Stimulated activated CD8-positive, alpha-beta memory T cell treated with anti-CD3 and anti-CD28 coated beads, Interleukin-12 subunit alpha, Interleukin-12 subunit beta, amount 100 ng/mL, for 24 hours (primary cell): Measurements from ENCODE around the gene GLYR1.
A peak's percentile ranks its signal among the peaks of the same experiment; 100 is the strongest.
"Not testable (repeated sequence)": the region's sequence is repeated elsewhere in the genome, so short reads cannot be mapped to it uniquely, and the experiment has no call there.

ENCODE experiments used
- DNase-seq: peaks from one replicate; pipeline ENCODE4 v3.0.0-alpha.2; 2020; ENCODE audit errors: extremely low read depth

The GLYR1 gene

DNA sequence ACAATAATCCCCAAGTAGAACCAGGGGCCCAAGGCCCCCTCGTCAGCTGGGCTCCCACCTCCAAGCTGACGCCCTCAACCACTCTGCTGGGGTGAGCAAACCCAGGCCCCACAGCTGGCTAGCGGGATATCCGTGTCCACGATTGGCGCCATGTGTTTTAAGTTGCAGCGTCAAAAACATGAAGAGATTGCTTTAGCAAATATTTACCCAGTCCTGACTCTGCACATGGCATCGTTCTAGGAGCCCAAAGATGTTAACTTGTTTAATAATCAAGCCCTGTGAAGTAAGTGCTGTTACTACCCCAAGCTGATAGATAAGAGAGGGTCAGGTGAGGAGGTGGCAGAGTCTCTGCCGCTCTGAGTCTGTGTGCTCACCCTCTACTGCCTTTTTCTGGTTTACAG, 58.6 kb downstream of the GLYR1 start:
- no peak for DNase-seq

DNA sequence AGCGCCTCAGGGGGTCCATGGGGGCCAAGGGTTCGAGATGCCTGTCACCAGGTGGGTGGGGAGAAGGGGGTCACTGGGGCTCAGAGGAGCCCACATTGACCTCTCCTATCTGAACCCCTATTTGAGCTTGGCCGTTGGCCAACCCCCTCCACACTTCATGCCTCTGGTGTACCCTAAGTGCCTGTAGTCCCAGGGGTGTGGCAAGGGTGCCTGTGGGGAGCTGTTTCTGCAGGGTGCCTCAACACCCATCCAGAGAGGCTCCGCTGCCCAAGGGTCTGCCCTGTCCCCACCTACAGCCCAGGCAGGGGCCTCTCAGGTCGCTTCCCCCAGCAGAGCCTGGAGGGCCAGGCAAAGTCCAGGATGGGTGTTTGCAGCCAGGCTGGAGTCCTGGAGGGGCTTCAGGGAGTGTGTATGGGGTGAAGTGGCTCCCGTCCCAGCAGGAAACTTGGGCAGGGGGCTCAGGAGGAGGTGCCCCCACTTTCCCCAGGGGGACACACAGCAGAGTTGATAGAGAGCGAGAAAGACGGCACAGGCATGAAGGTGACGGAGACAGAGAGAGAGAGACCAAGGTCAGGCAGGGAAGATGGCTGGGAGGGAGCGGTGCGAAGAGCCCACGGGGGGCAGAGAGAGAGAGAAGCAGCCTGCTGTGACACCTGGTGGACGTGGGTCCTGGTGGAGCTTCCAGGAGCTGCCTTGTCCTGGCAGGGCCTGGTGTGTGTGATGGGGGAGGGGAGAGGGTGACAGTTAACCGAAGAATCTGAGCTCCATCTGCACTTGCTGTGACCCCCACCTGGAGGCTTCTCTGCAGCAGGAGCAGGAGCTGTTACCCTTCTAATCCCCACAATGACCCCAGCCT, 59.2 kb downstream of the GLYR1 start, which contains the start of gene SEPTIN12:
Gene SEPTIN12 (minus strand): TSS at position 719 of the 856 bp plus-strand sequence. CDS start 700 bp downstream, at position 19.
- no peak for DNase-seq

DNA sequence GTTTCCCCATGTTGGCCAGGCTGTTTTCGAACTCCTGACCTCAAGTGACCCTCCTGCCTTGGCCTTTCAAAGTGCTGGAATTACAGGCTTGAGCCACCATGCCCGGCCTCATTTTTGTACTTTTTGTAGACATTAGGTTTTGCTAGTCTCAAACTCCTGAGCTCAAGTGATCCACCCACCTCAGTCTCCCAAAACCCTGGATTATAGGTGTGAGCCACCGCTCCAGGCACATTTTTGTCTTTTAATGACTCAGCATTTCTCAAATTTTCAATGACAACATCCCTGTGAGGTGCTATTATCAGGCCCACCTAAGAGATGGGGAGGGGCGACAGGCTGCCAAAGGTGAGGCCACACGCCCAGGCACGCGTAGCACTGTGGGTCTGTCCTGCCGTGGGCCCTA, 60.0 kb downstream of the GLYR1 start:
- no peak for DNase-seq

DNA sequence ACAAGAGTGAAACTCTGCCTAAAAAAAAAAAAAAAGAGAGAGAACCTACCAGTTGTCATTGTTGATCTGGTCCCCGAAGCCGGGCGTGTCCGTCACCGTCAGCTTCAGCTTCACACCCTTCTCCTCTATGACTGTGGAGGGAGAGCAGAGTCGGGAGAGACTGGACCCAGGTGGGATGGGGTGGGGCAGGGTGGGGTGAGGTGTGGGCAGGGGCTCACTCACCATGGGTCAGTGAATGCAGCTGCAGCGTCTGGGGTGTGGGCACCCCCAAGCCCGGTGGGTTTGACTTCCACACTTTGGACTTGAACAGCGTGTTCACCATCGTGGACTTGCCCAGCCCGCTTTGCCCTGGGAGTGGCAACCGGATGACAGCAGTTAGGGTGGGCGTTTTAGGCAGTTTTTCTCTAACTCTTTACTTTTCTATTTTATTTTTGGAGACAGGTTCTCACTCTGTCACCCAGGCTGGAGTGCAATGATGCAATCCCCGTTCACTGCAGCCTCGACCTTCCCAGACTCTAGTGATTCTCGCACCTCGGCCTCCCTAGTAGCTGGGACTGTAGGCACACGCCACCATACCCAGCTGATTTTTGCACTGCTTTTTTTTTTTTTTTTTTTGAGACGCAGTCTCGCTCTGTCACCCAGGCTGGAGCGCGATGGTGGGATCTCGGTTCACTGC, 61.2 kb downstream of the GLYR1 start:
- DNase-seq: no peak

DNA sequence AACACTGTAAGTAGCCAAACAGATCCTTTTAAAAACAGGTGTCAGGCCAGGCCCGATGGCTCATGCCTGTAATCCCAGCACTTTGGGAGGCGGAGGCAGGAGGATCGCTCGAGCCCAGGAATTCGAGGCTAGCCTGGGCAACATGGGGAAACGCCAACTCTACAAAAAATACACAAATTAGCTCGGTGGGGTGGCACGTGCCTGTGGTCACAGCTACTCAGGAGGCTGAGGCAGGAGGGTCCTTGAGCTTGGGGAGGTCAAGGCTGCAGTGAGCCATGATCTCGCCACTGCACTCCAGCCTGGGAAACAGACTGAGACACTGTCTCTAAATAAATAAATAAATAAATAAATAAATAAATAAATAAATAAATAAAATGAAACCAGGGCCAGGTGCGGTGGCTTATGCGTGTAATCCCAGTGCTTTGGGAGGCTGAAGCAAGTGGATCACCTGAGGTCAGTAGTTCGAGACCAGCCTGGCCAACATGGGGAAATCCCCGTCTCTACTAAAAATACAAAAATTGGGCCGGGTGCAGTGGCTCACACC, 62.6 kb downstream of the GLYR1 start:
- DNase-seq: not testable (repeated sequence)

DNA sequence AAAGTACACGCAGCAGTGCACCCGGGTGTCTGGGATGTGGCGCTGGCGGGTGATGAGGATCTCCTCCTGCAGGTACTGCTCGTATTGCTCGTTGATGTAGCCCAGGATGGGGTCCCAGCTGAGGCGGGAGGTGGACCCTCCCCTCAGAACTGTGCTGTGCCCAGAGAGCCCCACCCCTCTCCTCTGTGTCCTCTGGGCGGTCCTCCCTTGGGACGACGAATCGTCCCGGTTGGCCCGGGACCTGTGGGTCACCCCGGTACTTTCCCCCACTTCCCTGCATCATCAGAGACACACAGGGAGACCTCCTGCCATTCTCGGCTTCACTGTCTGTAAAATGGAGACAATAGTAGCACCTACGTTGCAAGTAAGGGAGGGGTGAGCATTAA, 63.1 kb downstream of the GLYR1 start:
- DNase-seq: no peak

DNA sequence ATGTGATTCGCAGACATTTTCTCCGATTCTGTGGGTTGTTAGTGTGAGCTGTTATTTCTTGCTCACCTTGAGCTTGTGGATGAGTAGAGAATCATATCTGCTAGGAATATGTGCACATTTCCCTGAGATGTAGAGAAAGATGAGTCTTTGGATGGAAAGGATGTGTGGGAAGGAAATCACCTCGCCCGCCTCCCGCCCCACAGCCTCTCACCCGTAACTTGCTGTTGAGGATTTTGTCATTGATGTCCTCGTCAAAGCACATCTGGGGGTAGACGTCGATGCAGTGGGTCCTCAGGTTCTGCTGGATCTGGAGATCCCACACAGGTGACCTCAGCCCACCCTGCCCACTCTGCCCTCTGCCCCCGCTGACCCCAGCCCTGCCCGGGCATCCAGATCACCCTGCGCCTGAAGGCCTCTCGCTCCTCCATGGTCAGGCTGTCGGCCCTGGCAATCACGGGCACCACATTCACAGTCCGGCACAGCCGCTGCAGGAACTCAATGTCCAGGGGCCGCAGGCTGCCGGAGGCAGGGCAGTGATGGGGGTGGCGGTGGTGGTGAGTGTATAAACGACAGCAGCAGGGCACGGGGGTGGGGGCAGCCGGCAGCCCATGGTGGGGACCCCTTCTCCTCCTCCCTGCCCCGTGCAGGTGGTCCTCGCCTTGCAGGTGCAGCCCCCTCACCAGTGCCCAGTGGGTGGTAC, 63.7 kb downstream of the GLYR1 start:
- no peak for DNase-seq

DNA sequence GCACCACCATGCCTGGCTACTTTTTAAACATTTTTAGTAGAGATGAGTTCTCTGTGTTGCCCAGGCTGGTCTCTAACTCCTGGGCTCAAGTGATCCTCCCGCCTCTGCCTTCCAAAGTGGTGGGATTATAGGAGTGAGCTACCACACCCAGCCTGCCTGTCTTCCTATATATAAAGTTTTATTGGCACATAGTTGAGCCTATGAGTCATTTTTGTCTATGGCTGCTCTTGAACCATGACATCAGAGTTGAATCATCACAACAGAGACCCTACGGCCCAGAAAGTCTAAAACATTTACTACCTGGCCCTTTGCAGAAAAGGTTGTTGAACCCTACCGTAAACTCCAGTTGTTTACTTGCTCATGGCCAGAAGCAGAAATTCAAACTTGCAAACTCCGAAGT, 66.9 kb downstream of the GLYR1 start:
- DNase-seq: no peak

DNA sequence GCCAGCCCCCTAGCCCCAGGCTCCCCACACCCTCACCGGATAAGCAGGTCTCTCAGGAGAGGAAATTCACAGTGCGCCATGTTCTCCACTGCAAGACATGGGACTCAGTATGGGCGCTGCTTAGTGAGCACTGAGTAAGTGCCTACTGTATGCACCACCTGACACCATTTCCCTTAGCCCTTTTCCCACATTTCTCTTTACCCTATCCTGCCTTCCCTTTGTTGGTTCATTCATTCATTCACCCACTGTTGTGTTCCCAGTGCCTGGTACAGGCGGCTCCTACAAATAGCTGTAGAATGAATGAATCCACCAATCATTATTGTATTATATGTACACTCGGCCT, 69.1 kb downstream of the GLYR1 start:
- no peak for DNase-seq

DNA sequence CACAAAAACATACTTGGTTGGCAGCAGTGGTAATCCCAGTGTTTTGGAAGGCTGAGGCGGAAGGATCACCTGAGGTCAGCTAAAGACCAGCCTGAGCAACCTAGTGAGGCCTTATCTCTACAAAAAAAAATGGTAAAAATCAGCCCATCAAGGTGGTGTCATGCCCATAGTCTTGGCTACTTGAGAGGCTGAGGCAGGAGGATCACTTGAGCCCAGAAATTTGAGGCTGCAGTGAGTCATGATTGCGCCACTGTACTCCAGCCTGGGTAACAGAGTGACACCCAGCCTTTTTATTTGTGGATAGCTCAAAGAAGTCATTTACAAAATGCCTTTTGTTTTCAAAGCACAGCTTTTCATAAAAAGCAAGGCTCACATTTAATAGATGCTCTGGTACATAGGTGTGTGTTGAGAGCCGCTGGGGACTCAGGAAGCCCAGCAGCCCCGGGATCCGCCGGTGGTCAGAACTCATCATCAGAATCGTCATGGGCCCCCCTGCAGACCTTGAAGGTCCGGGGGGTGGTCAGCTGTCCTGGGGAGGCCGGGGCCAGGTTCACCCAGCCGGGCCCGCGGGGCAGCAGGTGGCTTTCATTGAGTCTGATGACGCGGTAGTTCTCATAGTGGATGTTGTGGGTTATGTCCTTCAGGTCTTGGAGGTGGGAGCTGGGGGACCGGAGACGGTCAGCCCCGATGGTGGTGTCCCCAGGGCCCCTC, 69.6 kb downstream of the GLYR1 start:
- DNase-seq: no peak

DNA sequence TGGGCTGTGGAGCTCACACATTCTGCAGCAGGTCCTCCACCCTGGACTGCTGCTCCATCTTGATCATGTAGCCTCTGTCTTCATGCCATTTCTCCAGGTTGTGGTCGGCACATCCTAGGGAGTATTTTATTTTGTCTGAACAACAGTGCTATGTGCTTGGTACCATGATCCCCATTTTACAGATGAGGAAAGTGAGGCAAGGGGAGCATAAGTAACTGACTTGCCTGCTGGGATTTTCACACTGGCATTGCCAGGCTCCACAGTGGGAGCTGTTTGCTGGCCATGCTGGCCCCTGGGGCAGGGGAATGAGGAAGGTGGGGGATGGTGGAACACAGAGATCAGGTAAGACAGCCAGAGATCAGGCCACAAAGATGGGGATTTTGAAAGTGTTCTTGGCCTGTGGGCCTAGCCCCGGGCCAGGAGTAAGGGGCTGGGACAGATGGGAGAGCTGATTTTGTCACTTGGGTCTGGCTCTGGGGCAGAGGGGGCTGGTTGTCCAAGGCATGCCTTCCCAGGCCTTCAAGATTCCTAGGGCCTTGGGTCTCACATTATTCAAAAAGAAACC, 70.9 kb downstream of the GLYR1 start:
- DNase-seq: no peak

DNA sequence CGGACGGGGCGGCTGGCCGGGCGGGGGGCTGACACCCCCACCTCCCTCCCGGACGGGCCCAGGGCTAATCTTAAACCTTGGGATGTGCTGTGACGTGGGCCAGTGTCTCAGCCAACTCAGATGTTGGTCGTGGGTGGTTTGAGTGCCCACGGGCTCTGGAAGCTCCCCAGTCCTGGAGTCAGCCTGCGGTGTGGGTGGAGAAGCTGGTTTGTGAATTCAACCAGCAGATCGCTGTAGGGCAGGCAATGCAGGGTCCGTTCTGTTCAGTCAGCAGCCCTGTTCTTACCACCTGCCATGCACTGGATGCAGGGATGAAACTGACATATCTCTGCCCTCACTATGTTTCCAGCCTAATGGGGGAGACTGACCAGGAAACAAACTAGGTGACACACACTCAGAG, 72.1 kb downstream of the GLYR1 start:
- DNase-seq: no peak

DNA sequence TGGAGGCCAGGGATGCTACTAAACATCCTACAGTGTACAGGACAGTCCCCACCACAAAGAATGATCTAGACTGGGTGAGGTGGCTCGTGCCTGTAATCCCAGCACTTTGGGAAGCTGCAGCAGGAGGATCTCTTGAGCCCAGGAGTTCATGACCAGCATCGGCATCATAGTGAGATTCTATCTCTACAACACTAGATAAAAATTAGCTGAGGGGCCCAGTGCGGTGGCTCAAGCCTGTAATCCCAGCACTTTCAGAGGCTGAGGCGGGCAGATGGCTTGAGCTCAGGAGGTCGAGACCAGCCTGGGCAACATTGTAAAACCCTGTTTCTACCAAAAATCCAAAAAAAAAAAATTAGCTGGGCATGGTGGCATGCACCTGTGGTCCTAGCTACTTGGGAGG, 74.7 kb downstream of the GLYR1 start:
- no peak for DNase-seq

DNA sequence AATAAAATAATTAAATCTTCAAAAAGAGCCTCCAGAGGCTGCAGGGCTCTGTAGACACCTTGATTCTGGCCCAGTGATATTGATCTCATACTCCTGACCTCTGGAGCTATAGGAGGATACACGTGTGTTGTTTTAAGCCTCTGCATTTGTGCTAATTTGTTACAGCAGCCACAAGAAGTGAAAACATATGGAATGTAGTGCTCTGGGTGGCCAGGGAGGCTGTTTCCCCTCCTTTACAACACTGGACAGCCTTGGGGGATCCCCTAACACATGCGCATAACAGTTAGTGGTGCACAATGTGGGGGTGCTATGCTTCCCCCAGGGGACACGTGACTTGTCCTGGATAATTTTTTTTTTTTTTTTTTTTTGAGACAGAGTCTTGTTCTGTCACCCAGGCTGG, 75.4 kb downstream of the GLYR1 start:
- no peak for DNase-seq

DNA sequence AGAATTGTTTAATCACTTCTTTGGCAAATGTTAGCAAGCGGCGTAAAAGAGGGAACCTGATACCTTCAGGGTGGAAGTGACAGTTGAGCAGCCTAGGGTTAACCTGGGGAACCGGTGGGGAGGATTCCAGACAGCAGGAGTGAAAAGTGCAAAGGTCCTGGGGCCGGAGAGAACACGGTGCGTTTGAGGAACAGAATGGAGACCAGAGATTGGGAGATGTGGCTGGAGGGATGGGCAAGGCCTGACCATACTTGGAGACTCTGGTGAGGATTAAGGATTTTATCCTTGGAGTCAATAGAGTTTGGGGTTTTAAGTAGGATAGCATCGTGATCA, 77.8 kb downstream of the GLYR1 start:
- DNase-seq: no peak

DNA sequence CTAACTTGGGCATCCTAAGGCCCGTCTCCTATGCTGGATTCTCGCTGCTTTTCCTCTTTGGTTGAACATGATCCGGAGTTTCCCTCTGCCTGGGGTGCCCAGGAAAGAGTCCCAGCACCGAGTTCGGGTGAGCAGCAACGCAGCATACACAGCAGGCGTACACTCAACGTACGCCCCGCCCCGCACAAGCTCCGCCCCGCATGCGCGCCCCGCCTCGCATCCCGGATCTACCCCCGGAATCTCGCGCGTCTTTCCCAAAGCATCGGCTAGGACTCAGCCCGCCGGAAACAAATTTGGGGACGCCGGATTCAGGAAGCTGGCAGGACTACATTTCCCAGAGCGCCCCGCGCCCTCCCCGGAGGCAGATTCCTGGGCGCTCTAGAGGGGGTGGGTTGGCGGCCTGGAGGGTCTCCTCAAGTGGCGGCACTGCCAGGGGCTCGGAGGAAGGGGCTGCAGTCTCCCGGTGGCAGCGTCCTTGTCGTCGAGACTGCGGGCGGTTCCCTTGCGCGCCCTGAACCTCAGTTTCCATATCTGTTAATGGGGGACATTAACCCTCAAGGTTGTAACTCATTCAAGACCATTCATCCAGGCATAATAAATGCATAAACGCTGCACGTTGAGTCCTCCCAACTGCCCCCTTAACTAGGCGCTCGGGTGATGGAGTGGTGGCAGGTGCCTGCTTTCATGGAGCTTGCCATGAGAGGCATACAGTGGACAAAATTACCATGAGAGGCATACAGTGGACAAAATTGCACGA, 78.4 kb downstream of the GLYR1 start:
- DNase-seq: peak; percentile 70

DNA sequence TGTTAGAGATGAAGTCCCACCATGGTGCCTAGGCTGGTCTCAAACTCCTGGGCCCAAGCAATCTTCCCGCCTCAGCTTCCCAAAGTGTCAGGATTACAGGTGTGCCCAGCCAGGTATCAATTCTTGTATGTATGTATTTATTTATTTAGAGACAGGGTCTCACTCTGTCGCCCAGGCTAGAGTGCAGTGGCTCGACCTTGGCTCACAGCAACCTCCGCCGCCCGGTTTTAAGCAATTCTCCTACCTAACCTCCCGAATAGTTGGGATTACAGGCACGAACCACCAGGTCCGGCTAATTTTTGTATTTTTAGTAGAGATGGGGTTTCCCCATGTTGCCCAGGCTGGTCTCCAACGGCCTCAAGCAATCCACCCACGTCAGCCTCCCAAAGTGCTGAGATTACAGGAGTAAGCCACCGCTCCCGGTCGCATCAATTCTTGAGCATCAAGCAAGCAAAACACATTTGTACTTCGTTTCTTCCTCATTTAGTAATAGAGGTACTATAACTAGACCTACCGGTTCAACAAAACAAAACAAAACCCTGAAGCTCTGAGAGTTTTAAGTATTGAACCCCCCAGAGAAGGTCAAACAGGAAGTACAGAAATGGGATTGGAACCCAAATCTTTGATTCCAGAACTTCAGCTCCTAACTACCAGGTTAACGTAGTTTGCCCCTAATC, 79.1 kb downstream of the GLYR1 start:
- no peak for DNase-seq

DNA sequence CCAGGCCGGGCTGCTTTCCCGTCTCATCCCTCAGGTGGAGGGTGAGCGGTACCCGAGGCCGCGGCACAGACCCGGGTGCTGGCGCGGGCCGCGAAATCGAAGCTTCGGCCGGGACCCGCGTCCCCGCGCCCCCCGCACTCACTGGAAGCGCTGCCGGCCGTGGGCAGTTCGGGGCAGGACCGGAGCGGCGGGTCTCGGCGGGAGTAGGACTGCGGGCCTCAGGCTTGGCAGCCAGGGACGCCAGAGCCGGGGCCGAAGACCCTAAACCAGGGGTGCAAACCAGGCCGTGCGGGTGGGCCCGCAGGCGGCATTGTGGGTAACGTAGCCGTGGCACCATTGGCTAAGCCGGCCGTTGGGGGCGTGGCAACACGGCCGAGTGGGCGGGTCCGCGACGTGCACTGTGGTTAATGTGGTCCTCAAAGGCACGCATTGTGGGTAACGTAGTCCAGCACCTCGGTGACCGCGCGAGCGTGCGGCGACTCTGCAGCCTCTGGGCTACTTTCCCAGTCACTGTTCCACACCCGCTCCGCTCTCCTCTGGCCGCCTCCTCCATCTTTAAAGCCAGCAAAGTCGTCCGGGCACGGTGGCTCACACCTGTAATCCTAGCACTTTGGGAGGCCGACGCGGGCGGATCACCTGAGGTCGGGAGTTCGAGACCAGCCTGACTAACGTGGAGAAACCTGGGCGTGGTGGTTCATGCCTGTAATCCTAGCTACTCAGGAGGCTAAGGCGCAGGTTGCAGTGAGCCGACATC, 80.0 kb downstream of the GLYR1 start, which contains the start of gene ZNF500:
Gene ZNF500 (minus strand): TSS at position 288 of the 754 bp plus-strand sequence. CDS start 1,184 bp downstream, outside the sequence.
- DNase-seq: peak; percentile 95
